ENCODE data around the gene FUCA1.
A peak's percentile ranks its signal among the peaks of the same experiment; 100 is the strongest.

FUCA1 gene

GRCh38 chr1:23867895-23868556 is at the start of gene FUCA1:
FUCA1 (minus strand) TSS chr1:23868290; CDS start chr1:23868286, 4 bp downstream.
- TF ChIP-seq GLIS3 (CRISPR knock-in tag; IDR thresholded peaks at IDR 0.05): no peak
- no peak for TF ChIP-seq ESRRG (CRISPR knock-in tag; IDR thresholded peaks at IDR 0.05)
- TF ChIP-seq, protein P1, sequence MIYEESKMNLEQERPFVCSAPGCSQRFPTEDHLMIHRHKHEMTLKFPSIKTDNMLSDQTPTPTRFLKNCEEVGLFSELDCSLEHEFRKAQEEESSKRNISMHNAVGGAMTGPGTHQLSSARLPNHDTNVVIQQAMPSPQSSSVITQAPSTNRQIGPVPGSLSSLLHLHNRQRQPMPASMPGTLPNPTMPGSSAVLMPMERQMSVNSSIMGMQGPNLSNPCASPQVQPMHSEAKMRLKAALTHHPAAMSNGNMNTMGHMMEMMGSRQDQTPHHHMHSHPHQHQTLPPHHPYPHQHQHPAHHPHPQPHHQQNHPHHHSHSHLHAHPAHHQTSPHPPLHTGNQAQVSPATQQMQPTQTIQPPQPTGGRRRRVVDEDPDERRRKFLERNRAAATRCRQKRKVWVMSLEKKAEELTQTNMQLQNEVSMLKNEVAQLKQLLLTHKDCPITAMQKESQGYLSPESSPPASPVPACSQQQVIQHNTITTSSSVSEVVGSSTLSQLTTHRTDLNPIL (CRISPR knock-in tag; IDR thresholded peaks at IDR 0.05; ENCODE audit: low read depth): no peak
- TF ChIP-seq BACH2 (CRISPR knock-in tag; IDR thresholded peaks at IDR 0.05; ENCODE audit: borderline replicate concordance): no peak
- TF ChIP-seq ZFP30 (CRISPR knock-in tag; IDR thresholded peaks at IDR 0.05): no peak
- TF ChIP-seq, protein P2, sequence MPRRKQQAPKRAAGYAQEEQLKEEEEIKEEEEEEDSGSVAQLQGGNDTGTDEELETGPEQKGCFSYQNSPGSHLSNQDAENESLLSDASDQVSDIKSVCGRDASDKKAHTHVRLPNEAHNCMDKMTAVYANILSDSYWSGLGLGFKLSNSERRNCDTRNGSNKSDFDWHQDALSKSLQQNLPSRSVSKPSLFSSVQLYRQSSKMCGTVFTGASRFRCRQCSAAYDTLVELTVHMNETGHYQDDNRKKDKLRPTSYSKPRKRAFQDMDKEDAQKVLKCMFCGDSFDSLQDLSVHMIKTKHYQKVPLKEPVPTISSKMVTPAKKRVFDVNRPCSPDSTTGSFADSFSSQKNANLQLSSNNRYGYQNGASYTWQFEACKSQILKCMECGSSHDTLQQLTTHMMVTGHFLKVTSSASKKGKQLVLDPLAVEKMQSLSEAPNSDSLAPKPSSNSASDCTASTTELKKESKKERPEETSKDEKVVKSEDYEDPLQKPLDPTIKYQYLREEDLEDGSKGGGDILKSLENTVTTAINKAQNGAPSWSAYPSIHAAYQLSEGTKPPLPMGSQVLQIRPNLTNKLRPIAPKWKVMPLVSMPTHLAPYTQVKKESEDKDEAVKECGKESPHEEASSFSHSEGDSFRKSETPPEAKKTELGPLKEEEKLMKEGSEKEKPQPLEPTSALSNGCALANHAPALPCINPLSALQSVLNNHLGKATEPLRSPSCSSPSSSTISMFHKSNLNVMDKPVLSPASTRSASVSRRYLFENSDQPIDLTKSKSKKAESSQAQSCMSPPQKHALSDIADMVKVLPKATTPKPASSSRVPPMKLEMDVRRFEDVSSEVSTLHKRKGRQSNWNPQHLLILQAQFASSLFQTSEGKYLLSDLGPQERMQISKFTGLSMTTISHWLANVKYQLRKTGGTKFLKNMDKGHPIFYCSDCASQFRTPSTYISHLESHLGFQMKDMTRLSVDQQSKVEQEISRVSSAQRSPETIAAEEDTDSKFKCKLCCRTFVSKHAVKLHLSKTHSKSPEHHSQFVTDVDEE (CRISPR knock-in tag; IDR thresholded peaks at IDR 0.05): no peak
- TF ChIP-seq POU6F1 (CRISPR knock-in tag; IDR thresholded peaks at IDR 0.05; ENCODE audit: borderline replicate concordance, low read depth): no peak
- no peak for TF ChIP-seq RARB (CRISPR knock-in tag; IDR thresholded peaks at IDR 0.05)
- no peak for TF ChIP-seq ZNF8 (CRISPR knock-in tag; IDR thresholded peaks at IDR 0.05)
- no peak for TF ChIP-seq ISL1 (CRISPR knock-in tag; IDR thresholded peaks at IDR 0.05)
- no peak for TF ChIP-seq CSRNP3 (CRISPR knock-in tag; IDR thresholded peaks at IDR 0.05)
- no peak for TF ChIP-seq OSR1 (CRISPR knock-in tag; IDR thresholded peaks at IDR 0.05)
- no peak for TF ChIP-seq ZFP3 (CRISPR knock-in tag; IDR thresholded peaks at IDR 0.05)
- no peak for TF ChIP-seq TOX (CRISPR knock-in tag; IDR thresholded peaks at IDR 0.05; ENCODE audit: borderline replicate concordance)
- TF ChIP-seq, protein P3, sequence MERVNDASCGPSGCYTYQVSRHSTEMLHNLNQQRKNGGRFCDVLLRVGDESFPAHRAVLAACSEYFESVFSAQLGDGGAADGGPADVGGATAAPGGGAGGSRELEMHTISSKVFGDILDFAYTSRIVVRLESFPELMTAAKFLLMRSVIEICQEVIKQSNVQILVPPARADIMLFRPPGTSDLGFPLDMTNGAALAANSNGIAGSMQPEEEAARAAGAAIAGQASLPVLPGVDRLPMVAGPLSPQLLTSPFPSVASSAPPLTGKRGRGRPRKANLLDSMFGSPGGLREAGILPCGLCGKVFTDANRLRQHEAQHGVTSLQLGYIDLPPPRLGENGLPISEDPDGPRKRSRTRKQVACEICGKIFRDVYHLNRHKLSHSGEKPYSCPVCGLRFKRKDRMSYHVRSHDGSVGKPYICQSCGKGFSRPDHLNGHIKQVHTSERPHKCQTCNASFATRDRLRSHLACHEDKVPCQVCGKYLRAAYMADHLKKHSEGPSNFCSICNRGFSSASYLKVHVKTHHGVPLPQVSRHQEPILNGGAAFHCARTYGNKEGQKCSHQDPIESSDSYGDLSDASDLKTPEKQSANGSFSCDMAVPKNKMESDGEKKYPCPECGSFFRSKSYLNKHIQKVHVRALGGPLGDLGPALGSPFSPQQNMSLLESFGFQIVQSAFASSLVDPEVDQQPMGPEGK (CRISPR knock-in tag; IDR thresholded peaks at IDR 0.05; ENCODE audit: borderline replicate concordance): no peak
- TF ChIP-seq ZNF565 (CRISPR knock-in tag; conservative IDR thresholded peaks at IDR 0.05; ENCODE audit: low read depth): no peak
- ATAC-seq: peak; percentile 98

DNA sequence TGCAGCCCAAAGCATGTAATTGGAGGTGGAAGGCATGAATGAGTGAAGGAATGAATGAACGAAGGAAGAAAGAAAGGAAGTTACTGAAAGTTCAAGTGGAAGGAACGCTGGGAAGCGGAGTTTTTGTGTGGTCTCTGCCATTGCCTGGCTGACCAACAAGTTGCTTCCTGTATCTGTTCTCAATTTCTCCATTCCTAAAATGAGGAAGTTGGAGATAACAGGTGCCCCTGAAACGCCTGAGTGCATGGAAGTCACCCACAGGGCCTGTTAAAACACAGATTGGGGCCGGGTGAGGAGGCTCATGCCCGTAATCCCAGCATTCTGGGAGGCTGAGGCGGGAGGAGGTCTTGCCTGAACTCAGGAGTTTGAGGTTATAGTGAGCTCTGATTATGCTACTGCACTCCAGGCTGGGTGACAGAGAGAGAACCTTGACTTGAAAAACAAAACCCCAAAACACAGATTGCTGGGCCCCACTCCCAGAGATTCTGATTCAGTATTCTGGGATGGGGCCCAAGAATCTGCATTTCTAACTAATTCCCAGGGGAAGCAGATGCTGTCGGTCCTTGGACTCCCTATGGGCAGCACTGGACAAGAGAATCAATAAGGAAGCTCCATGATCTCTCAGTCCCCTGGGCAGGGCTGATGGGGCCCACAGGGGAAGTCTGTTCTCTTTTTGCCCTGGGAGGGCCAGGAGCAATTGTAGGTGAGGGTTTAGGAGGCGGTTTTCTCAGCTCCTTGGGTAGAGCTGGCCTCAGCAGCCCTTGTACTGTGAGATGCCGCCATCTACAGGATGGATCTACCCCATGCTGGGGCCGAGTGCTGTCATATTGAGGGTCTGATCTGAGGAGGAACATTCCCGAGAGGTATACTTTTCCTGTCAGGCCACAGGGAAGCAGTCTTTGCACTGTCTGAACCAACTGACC is 48.4 kb upstream of the FUCA1 start:
- peak; percentile 98 for ATAC-seq
- TF ChIP-seq ESRRG (CRISPR knock-in tag; IDR thresholded peaks at IDR 0.05): no peak
- peak; percentile 76 for TF ChIP-seq ZNF70 (CRISPR knock-in tag; IDR thresholded peaks at IDR 0.05)
- TF ChIP-seq ZNF8 (CRISPR knock-in tag; IDR thresholded peaks at IDR 0.05): no peak
- TF ChIP-seq ZNF565 (CRISPR knock-in tag; conservative IDR thresholded peaks at IDR 0.05; ENCODE audit: low read depth): no peak
- TF ChIP-seq, protein P1 (CRISPR knock-in tag; IDR thresholded peaks at IDR 0.05; ENCODE audit: low read depth): no peak
- TF ChIP-seq CSDC2 (CRISPR knock-in tag; IDR thresholded peaks at IDR 0.05): no peak
